Measurements from ENCODE around the gene TCERG1L. TPM values are rescaled to one million over a fixed set of nuclear protein-coding genes. Genes with fewer than 3 reads are reported as not detected.
"Not testable (repeated sequence)": the region's sequence is repeated elsewhere in the genome, so short reads cannot be mapped to it uniquely, and the experiment has no call there.

Gene TCERG1L
- total and polyA plus RNA-seq, 3 experiments from 2014 or later, result 0.07 to 0.93 (median 0.68) TPM

GRCh38 chr10:131239450-131239849 is 72.1 kb downstream of the TCERG1L start:
- Histone ChIP-seq H3K27ac (ENCODE audit: low read depth, low read length) (no peak overlapping the region), H3K36me3 (ENCODE audit: insufficient read depth, low read length) (no peaks in the 10 kb centered on the region), H3K9me3 (ENCODE audit: low read length) (no peaks in the 10 kb centered on the region), H3K4me1 (ENCODE audit: insufficient read depth, low read length) (no peaks in the 10 kb centered on the region), H3K4me3 (ENCODE audit: low read length) (no peak overlapping the region), H3K27me3 (ENCODE audit: insufficient read depth, low read length, poor library complexity, severe bottlenecking) (no peaks in the 10 kb centered on the region)
- Mint-ChIP-seq H3K27ac (no peak overlapping the region), H3K9me3 (peaks cover 0 to 4% (median 1%) of the 10 kb centered on the region in 5 donors), H3K27me3 (no peaks in the 10 kb centered on the region), H3K36me3 (no peaks in the 10 kb centered on the region), H3K4me1 (no peaks in the 10 kb centered on the region), H3K4me3 (no peak overlapping the region)
- POLR2A ChIA-PET, result no interaction called here
- CTCF ChIA-PET, result no interaction called here
- peak in 1 of 5 donors; percentile 29 for DNase-seq

- Mint-ChIP-seq H3K36me3 (no peaks in the 10 kb centered on the region), H3K4me3 (no peak overlapping the region), H3K27me3 (no peaks in the 10 kb centered on the region), H3K27ac (no peak overlapping the region), H3K9me3 (peaks cover 0 to 4% (median 1%) of the 10 kb centered on the region in 5 donors), H3K4me1 (no peaks in the 10 kb centered on the region)
- Histone ChIP-seq H3K4me3 (ENCODE audit: low read length) (no peak overlapping the region), H3K27ac (ENCODE audit: low read depth, low read length) (no peak overlapping the region), H3K36me3 (ENCODE audit: insufficient read depth, low read length) (no peaks in the 10 kb centered on the region), H3K27me3 (ENCODE audit: insufficient read depth, low read length, poor library complexity, severe bottlenecking) (no peaks in the 10 kb centered on the region), H3K4me1 (ENCODE audit: insufficient read depth, low read length) (no peaks in the 10 kb centered on the region), H3K9me3 (ENCODE audit: low read length) (no peaks in the 10 kb centered on the region)
- DNase-seq, result peak in 1 of 5 donors; percentile 32
- ChIA-PET CTCF (no interaction called here), POLR2A (no interaction called here)
Observed at GRCh38 chr10:131238669-131239280, 72.7 kb downstream of the TCERG1L start.

GRCh38 chr10:131237991-131238651 is 73.4 kb downstream of the TCERG1L start:
- DNase-seq, result peak in 1 of 5 donors; percentile 30
- no peak overlapping the region for H3K27ac Mint-ChIP-seq
- no peaks in the 10 kb centered on the region for H3K4me1 Mint-ChIP-seq
- Histone ChIP-seq H3K9me3 (ENCODE audit: low read length) (no peaks in the 10 kb centered on the region), H3K4me3 (ENCODE audit: low read length) (no peak overlapping the region), H3K27me3 (ENCODE audit: insufficient read depth, low read length, poor library complexity, severe bottlenecking) (no peaks in the 10 kb centered on the region), H3K4me1 (ENCODE audit: insufficient read depth, low read length) (no peaks in the 10 kb centered on the region), H3K36me3 (ENCODE audit: insufficient read depth, low read length) (no peaks in the 10 kb centered on the region), H3K27ac (ENCODE audit: low read depth, low read length) (no peak overlapping the region)
- ChIA-PET CTCF (no interaction called here), POLR2A (no interaction called here)
- no peaks in the 10 kb centered on the region for H3K36me3 Mint-ChIP-seq
- H3K4me3 Mint-ChIP-seq, result no peak overlapping the region
- H3K9me3 Mint-ChIP-seq, result peaks cover 0 to 4% (median 1%) of the 10 kb centered on the region in 5 donors
- H3K27me3 Mint-ChIP-seq, result no peaks in the 10 kb centered on the region

GRCh38 chr10:131234606-131235005 is 76.9 kb downstream of the TCERG1L start:
- H3K9me3 Mint-ChIP-seq; DNase-seq; H3K4me1 ChIP-seq (ENCODE audit: insufficient read depth, low read length); H3K27me3 ChIP-seq (ENCODE audit: insufficient read depth, low read length, poor library complexity, severe bottlenecking); H3K27ac Mint-ChIP-seq; POLR2A ChIA-PET; H3K4me3 ChIP-seq (ENCODE audit: low read length); CTCF ChIA-PET; H3K36me3 ChIP-seq (ENCODE audit: insufficient read depth, low read length); H3K27ac ChIP-seq (ENCODE audit: low read depth, low read length); H3K4me1 Mint-ChIP-seq; H3K36me3 Mint-ChIP-seq; H3K9me3 ChIP-seq (ENCODE audit: low read length); H3K4me3 Mint-ChIP-seq; H3K27me3 Mint-ChIP-seq: not testable (repeated sequence)

- H3K9me3 ChIP-seq (ENCODE audit: low read length), result no peaks in the 10 kb centered on the region
- ChIA-PET CTCF (no interaction called here), POLR2A (no interaction called here)
- H3K4me1 Mint-ChIP-seq, result no peaks in the 10 kb centered on the region
- H3K27ac Mint-ChIP-seq, result no peak overlapping the region
- H3K4me3 ChIP-seq (ENCODE audit: low read length), result no peak overlapping the region
- H3K4me3 Mint-ChIP-seq, result no peak overlapping the region
- no peaks in the 10 kb centered on the region for H3K36me3 Mint-ChIP-seq
- H3K9me3 Mint-ChIP-seq, result peaks cover 0 to 1% (median 0%) of the 10 kb centered on the region in 5 donors
- H3K36me3 ChIP-seq (ENCODE audit: insufficient read depth, low read length), result no peaks in the 10 kb centered on the region
- no peaks in the 10 kb centered on the region for H3K27me3 Mint-ChIP-seq
- H3K27ac ChIP-seq (ENCODE audit: low read depth, low read length), result no peak overlapping the region
- no peaks in the 10 kb centered on the region for H3K27me3 ChIP-seq (ENCODE audit: insufficient read depth, low read length, poor library complexity, severe bottlenecking)
- no peak for DNase-seq
- no peaks in the 10 kb centered on the region for H3K4me1 ChIP-seq (ENCODE audit: insufficient read depth, low read length)
Observed at GRCh38 chr10:131233611-131234258, 77.8 kb downstream of the TCERG1L start.

- ChIA-PET CTCF (no interaction called here), POLR2A (no interaction called here)
- Mint-ChIP-seq H3K4me3 (no peak overlapping the region), H3K9me3 (peaks cover 0 to 1% (median 0%) of the 10 kb centered on the region in 5 donors), H3K36me3 (no peaks in the 10 kb centered on the region), H3K27me3 (no peaks in the 10 kb centered on the region), H3K27ac (no peak overlapping the region), H3K4me1 (no peaks in the 10 kb centered on the region)
- H3K36me3 ChIP-seq (ENCODE audit: insufficient read depth, low read length), result no peaks in the 10 kb centered on the region
- DNase-seq, result peak in 1 of 5 donors; percentile 24
- H3K4me3 ChIP-seq (ENCODE audit: low read length), result no peak overlapping the region
- H3K27me3 ChIP-seq (ENCODE audit: insufficient read depth, low read length, poor library complexity, severe bottlenecking), result no peaks in the 10 kb centered on the region
- no peaks in the 10 kb centered on the region for H3K9me3 ChIP-seq (ENCODE audit: low read length)
- H3K4me1 ChIP-seq (ENCODE audit: insufficient read depth, low read length), result no peaks in the 10 kb centered on the region
- no peak overlapping the region for H3K27ac ChIP-seq (ENCODE audit: low read depth, low read length)
Observed at GRCh38 chr10:131231965-131232541, 79.5 kb downstream of the TCERG1L start.

- Histone ChIP-seq H3K27ac (ENCODE audit: low read depth, low read length) (no peak overlapping the region), H3K4me1 (ENCODE audit: insufficient read depth, low read length) (no peaks in the 10 kb centered on the region), H3K27me3 (ENCODE audit: insufficient read depth, low read length, poor library complexity, severe bottlenecking) (no peaks in the 10 kb centered on the region), H3K4me3 (ENCODE audit: low read length) (no peak overlapping the region), H3K9me3 (ENCODE audit: low read length) (no peaks in the 10 kb centered on the region), H3K36me3 (ENCODE audit: insufficient read depth, low read length) (no peaks in the 10 kb centered on the region)
- Mint-ChIP-seq H3K36me3 (no peaks in the 10 kb centered on the region), H3K9me3 (peaks cover 0 to 1% (median 0%) of the 10 kb centered on the region in 5 donors), H3K4me3 (no peak overlapping the region), H3K27ac (no peak overlapping the region), H3K27me3 (no peaks in the 10 kb centered on the region), H3K4me1 (no peaks in the 10 kb centered on the region)
- DNase-seq, result peak in 1 of 5 donors; percentile 16
- CTCF ChIA-PET, result no interaction called here
- POLR2A ChIA-PET, result no interaction called here
Observed at GRCh38 chr10:131231323-131231964, 80.1 kb downstream of the TCERG1L start.
